Activated CD8-positive, alpha-beta T cell treated with anti-CD3 and anti-CD28 coated beads for 36 hours (primary cell): ENCODE results near the gene HTR1B. TPM values are rescaled to one million over a fixed set of nuclear protein-coding genes. Genes with fewer than 3 reads are reported as not detected.

Experiments
- ATAC-seq: fragments of 200-7000 bp; cut with Tn5 transposase; one replicate; pipeline ENCODE4 v1.10.0; 2021; ENCODE audit warnings: mild to moderate bottlenecking, moderate library complexity
- CTCF ChIA-PET: fragments of 350-600 bp; sonication (Branson Sonifier 250); formaldehyde crosslinking; loops from one replicate; lab custom pipeline; 2021; ENCODE audit warnings: antibody characterized with exemption; lab: Charles Lee
- POLR2A ChIA-PET: fragments of 350-600 bp; sonication (Branson Sonifier 250); formaldehyde crosslinking; loops from one replicate; lab custom pipeline; 2021; ENCODE audit warnings: antibody characterized with exemption; lab: Charles Lee
- DNase-seq: peaks from one replicate; pipeline ENCODE4 v3.0.0-alpha.2; 2020
- H3K27ac Mint-ChIP-seq: one replicate; pipeline ENCODE4 v1.8.0; 2021; ENCODE audit warnings: mild to moderate bottlenecking, mixed read lengths
- H3K27me3 Mint-ChIP-seq: one replicate; pipeline ENCODE4 v1.8.0; 2021; ENCODE audit warnings: mixed read lengths
- H3K36me3 Mint-ChIP-seq: one replicate; pipeline ENCODE4 v1.8.0; 2021; ENCODE audit warnings: low read depth, mixed read lengths
- H3K4me1 Mint-ChIP-seq: one replicate; pipeline ENCODE4 v1.8.0; 2021; ENCODE audit warnings: low read depth, mixed read lengths
- H3K4me3 Mint-ChIP-seq: one replicate; pipeline ENCODE4 v1.8.0; 2021; ENCODE audit warnings: mild to moderate bottlenecking, moderate library complexity, mixed read lengths
- H3K9me3 Mint-ChIP-seq: one replicate; pipeline ENCODE4 v1.8.0; 2021; ENCODE audit warnings: mixed read lengths
- intact Hi-C: fragments of 100-400 bp; cut with micrococcal nuclease; formaldehyde crosslinking; loops from one replicate; pipeline ENCODE4 v1.10.0; 2022
- total RNA-seq, 2 experiments: library from RNA; stranded (reverse); gene quantifications; one replicate each; pipeline ENCODE4 v1.2.3, GENCODE V29; 2021
- TF ChIP-seq, protein P1 (sequence below): fragments of 200-600 bp; IDR thresholded peaks from one replicate; pipeline ENCODE4 v1.8.0; 2022; ENCODE audit warnings: antibody characterized with exemption, mild to moderate bottlenecking

HTR1B gene
- total RNA-seq, 2 experiments from 2014 or later: not detected

DNA sequence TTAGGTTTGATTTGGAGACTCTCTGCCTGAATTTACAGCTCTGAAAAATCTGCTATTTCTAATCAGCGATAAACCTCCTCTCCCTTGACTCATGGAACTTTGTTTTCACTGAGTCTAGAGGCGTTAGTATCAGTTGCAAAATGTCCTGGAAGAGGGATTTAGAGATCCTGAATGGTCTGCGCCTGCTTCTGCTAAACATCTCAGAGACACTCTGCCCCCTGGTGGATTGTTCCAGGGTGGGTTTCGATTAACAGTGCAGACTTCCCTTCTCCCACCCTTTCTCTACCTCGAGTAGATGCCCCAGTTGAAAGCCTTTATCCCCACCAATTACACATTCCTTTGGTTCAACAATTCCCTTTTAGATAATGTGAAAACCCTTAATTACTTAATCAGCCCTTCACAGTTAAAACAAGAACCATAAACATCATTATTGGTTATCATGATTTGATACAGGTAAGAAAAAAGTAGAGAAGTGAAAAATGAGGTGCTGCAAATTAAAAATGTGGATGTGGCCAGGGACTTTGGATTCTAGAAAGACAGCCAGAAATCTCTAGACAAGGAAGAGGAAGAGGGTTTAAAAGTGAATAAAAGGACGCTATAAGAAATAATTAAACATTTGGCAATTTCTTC, 5.5 kb downstream of the HTR1B start:
- ChIA-PET POLR2A (no interaction called here), CTCF (interaction anchor here (0.6 to 2.2 kb wide), 7 partner anchors 9 to 1564 kb away, joined by 3 to 11 read pairs (median 5); no protein-coding TSS in a partner anchor)
- intact Hi-C loops: loop anchor here (5.0 kb wide), 2 partner anchors 1526 to 1566 kb away; no protein-coding TSS in a partner anchor
- no peaks in the 10 kb centered on the region for H3K36me3 Mint-ChIP-seq
- H3K9me3 Mint-ChIP-seq: no peaks in the 10 kb centered on the region
- peak; percentile 69 for DNase-seq
- no peak overlapping the region for H3K27ac Mint-ChIP-seq
- H3K27me3 Mint-ChIP-seq: peaks cover 29% of the 10 kb centered on the region
- H3K4me1 Mint-ChIP-seq: peaks cover 1% of the 10 kb centered on the region
- ATAC-seq: no peak
- TF ChIP-seq, protein P1, sequence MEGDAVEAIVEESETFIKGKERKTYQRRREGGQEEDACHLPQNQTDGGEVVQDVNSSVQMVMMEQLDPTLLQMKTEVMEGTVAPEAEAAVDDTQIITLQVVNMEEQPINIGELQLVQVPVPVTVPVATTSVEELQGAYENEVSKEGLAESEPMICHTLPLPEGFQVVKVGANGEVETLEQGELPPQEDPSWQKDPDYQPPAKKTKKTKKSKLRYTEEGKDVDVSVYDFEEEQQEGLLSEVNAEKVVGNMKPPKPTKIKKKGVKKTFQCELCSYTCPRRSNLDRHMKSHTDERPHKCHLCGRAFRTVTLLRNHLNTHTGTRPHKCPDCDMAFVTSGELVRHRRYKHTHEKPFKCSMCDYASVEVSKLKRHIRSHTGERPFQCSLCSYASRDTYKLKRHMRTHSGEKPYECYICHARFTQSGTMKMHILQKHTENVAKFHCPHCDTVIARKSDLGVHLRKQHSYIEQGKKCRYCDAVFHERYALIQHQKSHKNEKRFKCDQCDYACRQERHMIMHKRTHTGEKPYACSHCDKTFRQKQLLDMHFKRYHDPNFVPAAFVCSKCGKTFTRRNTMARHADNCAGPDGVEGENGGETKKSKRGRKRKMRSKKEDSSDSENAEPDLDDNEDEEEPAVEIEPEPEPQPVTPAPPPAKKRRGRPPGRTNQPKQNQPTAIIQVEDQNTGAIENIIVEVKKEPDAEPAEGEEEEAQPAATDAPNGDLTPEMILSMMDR: peak; percentile 48
- H3K4me3 Mint-ChIP-seq: no peak overlapping the region

DNA sequence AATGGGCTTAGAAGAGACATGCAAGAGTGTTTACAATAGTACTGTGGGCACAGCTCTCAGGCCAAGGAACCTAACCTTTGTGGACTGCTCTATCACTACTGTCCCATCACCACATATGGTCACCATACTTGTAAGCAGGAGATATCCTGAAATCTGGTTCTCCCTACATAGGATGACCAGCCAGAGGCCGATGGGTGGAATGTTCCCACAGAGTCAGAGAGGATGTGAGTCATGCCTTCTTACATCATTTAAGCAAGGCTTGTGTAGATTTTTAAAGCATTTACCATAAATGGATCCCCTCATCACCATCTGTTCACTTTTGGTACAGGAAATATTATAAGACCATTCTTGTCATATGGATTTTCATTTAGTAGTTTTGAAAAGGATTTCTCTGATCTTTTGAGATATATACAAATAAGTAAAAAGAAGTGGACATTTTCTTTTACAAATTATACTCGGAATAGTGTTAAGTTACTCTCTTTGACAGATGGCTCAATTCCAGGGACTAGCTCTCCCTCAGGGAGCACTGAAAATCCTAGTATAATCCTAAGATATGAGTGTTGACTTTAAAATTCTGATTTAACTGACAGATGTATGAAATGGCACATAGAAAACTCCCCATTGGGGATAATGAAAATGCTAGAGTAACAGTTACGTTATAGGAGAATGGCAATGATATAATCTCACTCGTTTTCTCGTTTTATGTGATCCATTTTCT, 6.6 kb downstream of the HTR1B start:
- TF ChIP-seq, protein P1: no peak
- Mint-ChIP-seq H3K4me1 (no peaks in the 10 kb centered on the region), H3K27ac (no peak overlapping the region), H3K36me3 (no peaks in the 10 kb centered on the region), H3K9me3 (no peaks in the 10 kb centered on the region), H3K4me3 (no peak overlapping the region), H3K27me3 (peaks cover 17% of the 10 kb centered on the region)
- ChIA-PET CTCF (interaction anchor here (0.7 to 2.2 kb wide), 6 partner anchors 10 to 1563 kb away, joined by 3 to 11 read pairs (median 6); no protein-coding TSS in a partner anchor), POLR2A (no interaction called here)
- ATAC-seq (no peak), DNase-seq (no peak)
- intact Hi-C loops: loop anchor here (5.0 kb wide), 2 partner anchors 1524 to 1564 kb away; no protein-coding TSS in a partner anchor

DNA sequence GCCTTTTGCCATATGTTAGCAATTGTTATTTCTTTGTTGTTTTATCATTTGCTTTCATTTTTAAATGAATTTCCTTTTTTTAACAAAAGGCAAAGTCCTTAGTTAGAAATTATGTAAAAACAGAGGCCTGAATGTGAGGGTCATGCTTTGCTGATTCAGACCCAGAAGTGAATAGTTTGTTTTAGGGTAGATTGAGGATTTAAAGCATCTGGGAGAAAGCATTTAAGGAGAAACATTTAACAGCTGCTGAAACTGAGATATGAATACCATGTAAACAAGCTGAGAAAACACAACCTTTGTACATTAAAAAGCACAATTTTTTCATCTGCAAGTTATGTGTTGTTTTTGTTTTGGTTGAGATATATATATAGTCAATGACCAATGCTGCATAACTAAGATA, 8.0 kb downstream of the HTR1B start:
- ATAC-seq (no peak), DNase-seq (no peak)
- H3K27ac Mint-ChIP-seq: no peak overlapping the region
- H3K27me3 Mint-ChIP-seq: peaks cover 11% of the 10 kb centered on the region
- TF ChIP-seq, protein P1: no peak
- H3K4me3 Mint-ChIP-seq: no peak overlapping the region
- no peaks in the 10 kb centered on the region for H3K36me3 Mint-ChIP-seq
- CTCF ChIA-PET: no interaction called here
- POLR2A ChIA-PET: interaction anchor here (0.6 kb wide), 1 partner anchor 1926 kb away, joined by 3 read pairs; no protein-coding TSS in a partner anchor
- intact Hi-C loops: loop anchor here (5.0 kb wide), 2 partner anchors 1523 to 1563 kb away; no protein-coding TSS in a partner anchor
- H3K9me3 Mint-ChIP-seq: no peaks in the 10 kb centered on the region
- no peaks in the 10 kb centered on the region for H3K4me1 Mint-ChIP-seq

DNA sequence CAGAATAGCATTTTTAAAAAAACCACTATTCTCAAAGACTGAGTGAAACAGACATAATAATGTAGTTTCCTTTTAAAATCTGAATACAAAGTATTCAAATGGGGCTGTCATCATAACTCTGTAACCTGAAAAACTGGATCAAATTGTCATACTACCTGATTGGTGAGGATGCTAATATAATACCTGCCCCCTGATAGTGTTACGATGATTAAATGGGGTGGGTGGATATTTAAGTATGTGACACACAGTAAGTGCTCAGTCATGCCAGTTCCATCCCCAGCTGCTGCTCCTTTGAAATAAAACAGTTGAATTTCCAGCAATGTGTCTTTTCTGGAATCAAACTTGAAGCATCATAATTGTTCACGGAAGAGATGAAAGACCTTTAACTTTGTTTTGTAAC, 8.9 kb downstream of the HTR1B start:
- intact Hi-C loops: no loop called here
- POLR2A ChIA-PET: no interaction called here
- CTCF ChIA-PET: no interaction called here

More for the DNA sequence above, 8.9 kb downstream of the HTR1B start:
- no peaks in the 10 kb centered on the region for H3K36me3 Mint-ChIP-seq
- no peaks in the 10 kb centered on the region for H3K4me1 Mint-ChIP-seq
- H3K27me3 Mint-ChIP-seq: peaks cover 7% of the 10 kb centered on the region
- no peak overlapping the region for H3K27ac Mint-ChIP-seq
- H3K4me3 Mint-ChIP-seq: no peak overlapping the region
- ATAC-seq (no peak), DNase-seq (no peak)
- H3K9me3 Mint-ChIP-seq: no peaks in the 10 kb centered on the region
- TF ChIP-seq, protein P1: no peak
